ENCODE data around the gene GMNC.

The GMNC gene

GRCh38 chr3:190848870-190849269 is 13.6 kb downstream of the GMNC start:
- DNase-seq (ENCODE audit: low read depth in 3 of 3): no peak

- DNase-seq (ENCODE audit: low read depth in 3 of 3): no peak
Observed at GRCh38 chr3:190847436-190847835, 15.1 kb downstream of the GMNC start.

GRCh38 chr3:190840146-190840545 is 22.3 kb downstream of the GMNC start:
- no peak for DNase-seq (ENCODE audit: low read depth in 3 of 3)

GRCh38 chr3:190831225-190831624 is 31.3 kb downstream of the GMNC start:
- DNase-seq (ENCODE audit: low read depth in 3 of 3): no peak

- DNase-seq (ENCODE audit: low read depth in 3 of 3): no peak
Observed at GRCh38 chr3:190830031-190830430, 32.5 kb downstream of the GMNC start.

- no peak for DNase-seq (ENCODE audit: low read depth in 3 of 3)
Observed at GRCh38 chr3:190826018-190826417, 36.5 kb downstream of the GMNC start.

- DNase-seq (ENCODE audit: low read depth in 3 of 3): no peak
Observed at GRCh38 chr3:190825386-190826016, 37.0 kb downstream of the GMNC start.

- no peak for DNase-seq (ENCODE audit: low read depth in 3 of 3)
Observed at GRCh38 chr3:190811775-190812480, 50.6 kb downstream of the GMNC start.

- no peak for DNase-seq (ENCODE audit: low read depth in 3 of 3)
Observed at GRCh38 chr3:190810957-190811356, 51.5 kb downstream of the GMNC start.

- DNase-seq (ENCODE audit: low read depth in 3 of 3): no peak
Observed at GRCh38 chr3:190809351-190809750, 53.1 kb downstream of the GMNC start.

- no peak for DNase-seq (ENCODE audit: low read depth in 3 of 3)
Observed at GRCh38 chr3:190807719-190808375, 54.6 kb downstream of the GMNC start.

All from stimulated activated CD4-positive, alpha-beta T cell treated with anti-CD3 and anti-CD28 coated beads, TNF-alpha, amount 100 ng/mL, for 24 hours (primary cell).